Prostate gland (tissue), 2 donors: ENCODE results near the gene FSCN2.

Experiments
- CTCF ChIP-seq, 4 experiments: fragments of 200-600 bp in 2 of 4; fragments of 450-650 bp in 2 of 4; sonication (generic) in 2 of 4; IDR thresholded peaks; 1 replicate in 3 of 4; 2 replicates in 1 of 4; pipeline ENCODE4 v1.5.1; 2016 to 2019; ENCODE audit warnings: antibody characterized with exemption in 4 of 4, mild to moderate bottlenecking in 2 of 4, moderate library complexity in 2 of 4
- POLR2A ChIP-seq: fragments of 450-650 bp; IDR thresholded peaks from one replicate; pipeline ENCODE4 v1.6.1; 2016; ENCODE audit warnings: antibody characterized with exemption, mild to moderate bottlenecking
- POLR2AphosphoS5 ChIP-seq: sonication (generic); formaldehyde crosslinking; IDR thresholded peaks from one replicate; pipeline ENCODE4 v1.6.1; 2017; ENCODE audit warnings: antibody characterized with exemption

GRCh38 chr17:81567191-81567590 is 39.0 kb downstream of the FSCN2 start:
- TF ChIP-seq CTCF (IDR thresholded peaks at IDR 0.05) (no peak), POLR2A (no peak), POLR2AphosphoS5 (no peak)
